ENCODE data around the gene SAMD15.

DNA sequence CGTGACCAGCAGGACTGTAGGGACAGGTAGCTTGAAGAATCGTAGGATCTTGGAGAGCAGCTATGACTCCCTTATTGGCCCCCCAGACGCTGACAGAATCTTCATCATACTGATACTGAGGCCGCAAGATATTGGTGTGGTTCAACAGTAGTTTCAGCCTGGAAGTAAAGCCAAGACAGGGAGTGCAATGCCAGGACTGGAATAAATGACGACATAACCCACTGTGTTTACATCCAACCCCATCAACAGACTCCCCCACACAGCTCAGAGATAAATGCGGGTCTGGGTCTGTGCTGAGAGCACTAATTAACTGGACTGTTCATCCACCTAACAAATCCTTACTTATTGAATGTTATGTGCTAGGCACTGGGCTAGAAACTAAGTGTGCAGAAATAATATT lies 29.5 kb downstream of the SAMD15 start:
- TF ChIP-seq, protein P1, sequence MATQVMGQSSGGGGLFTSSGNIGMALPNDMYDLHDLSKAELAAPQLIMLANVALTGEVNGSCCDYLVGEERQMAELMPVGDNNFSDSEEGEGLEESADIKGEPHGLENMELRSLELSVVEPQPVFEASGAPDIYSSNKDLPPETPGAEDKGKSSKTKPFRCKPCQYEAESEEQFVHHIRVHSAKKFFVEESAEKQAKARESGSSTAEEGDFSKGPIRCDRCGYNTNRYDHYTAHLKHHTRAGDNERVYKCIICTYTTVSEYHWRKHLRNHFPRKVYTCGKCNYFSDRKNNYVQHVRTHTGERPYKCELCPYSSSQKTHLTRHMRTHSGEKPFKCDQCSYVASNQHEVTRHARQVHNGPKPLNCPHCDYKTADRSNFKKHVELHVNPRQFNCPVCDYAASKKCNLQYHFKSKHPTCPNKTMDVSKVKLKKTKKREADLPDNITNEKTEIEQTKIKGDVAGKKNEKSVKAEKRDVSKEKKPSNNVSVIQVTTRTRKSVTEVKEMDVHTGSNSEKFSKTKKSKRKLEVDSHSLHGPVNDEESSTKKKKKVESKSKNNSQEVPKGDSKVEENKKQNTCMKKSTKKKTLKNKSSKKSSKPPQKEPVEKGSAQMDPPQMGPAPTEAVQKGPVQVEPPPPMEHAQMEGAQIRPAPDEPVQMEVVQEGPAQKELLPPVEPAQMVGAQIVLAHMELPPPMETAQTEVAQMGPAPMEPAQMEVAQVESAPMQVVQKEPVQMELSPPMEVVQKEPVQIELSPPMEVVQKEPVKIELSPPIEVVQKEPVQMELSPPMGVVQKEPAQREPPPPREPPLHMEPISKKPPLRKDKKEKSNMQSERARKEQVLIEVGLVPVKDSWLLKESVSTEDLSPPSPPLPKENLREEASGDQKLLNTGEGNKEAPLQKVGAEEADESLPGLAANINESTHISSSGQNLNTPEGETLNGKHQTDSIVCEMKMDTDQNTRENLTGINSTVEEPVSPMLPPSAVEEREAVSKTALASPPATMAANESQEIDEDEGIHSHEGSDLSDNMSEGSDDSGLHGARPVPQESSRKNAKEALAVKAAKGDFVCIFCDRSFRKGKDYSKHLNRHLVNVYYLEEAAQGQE (IDR thresholded peaks at IDR 0.05; ENCODE audit: low read depth), result no peak
- TF ChIP-seq RAD21 (IDR thresholded peaks at IDR 0.05; ENCODE audit: low read depth) (no peak), YY1 (IDR thresholded peaks at IDR 0.05; ENCODE audit: low read depth) (no peak), EP300 (IDR thresholded peaks at IDR 0.05; ENCODE audit: borderline replicate concordance) (no peak), FOXM1 (IDR thresholded peaks at IDR 0.05; ENCODE audit: borderline replicate concordance, low read depth) (no peak), NFIC (IDR thresholded peaks at IDR 0.05) (no peak), EGR1 (IDR thresholded peaks at IDR 0.05) (no peak), CEBPB (IDR thresholded peaks at IDR 0.05) (no peak)
- TF ChIP-seq, protein P2, sequence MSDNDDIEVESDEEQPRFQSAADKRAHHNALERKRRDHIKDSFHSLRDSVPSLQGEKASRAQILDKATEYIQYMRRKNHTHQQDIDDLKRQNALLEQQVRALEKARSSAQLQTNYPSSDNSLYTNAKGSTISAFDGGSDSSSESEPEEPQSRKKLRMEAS (IDR thresholded peaks at IDR 0.05), result no peak

Data from Ishikawa (cell line).